PFSK-1 (cell line): ENCODE data around the gene TCF23.

Source experiments
- FOXP2 ChIP-seq: optimal IDR thresholded peaks from 2 replicates; pipeline ENCODE3; 2011; ENCODE audit warnings: borderline replicate concordance, control low read depth, inconsistent platforms; ENCODE audit not compliant: insufficient read depth; ENCODE audit errors: extremely low read length, extremely low read depth
- POLR2AphosphoS5 ChIP-seq: IDR thresholded peaks from 2 replicates; pipeline ENCODE4 v1.6.1; 2012; ENCODE audit warnings: low read depth, mild to moderate bottlenecking, control low read depth, low read length, moderate library complexity
- SIN3A ChIP-seq: IDR thresholded peaks from 2 replicates; pipeline ENCODE4 v1.6.1; 2012; ENCODE audit warnings: mild to moderate bottlenecking, low read length, moderate library complexity, borderline replicate concordance; ENCODE audit not compliant: insufficient read depth
- TAF1 ChIP-seq: IDR thresholded peaks from 2 replicates; pipeline ENCODE4 v1.6.1; 2012; ENCODE audit warnings: low read length, control low read depth, borderline replicate concordance; ENCODE audit not compliant: insufficient read depth
- TF ChIP-seq, protein P1 (sequence below), 2 experiments: IDR thresholded peaks; 2 replicates each; pipeline versions ENCODE4 v1.6.1 to v1.8.0; 2011 to 2012; ENCODE audit warnings: low read depth in 2 of 2, low read length in 2 of 2, control low read depth in 1 of 2, inconsistent platforms in 1 of 2, mild to moderate bottlenecking in 1 of 2, moderate library complexity in 1 of 2; ENCODE audit not compliant: insufficient read depth in 1 of 2

The TCF23 gene

DNA sequence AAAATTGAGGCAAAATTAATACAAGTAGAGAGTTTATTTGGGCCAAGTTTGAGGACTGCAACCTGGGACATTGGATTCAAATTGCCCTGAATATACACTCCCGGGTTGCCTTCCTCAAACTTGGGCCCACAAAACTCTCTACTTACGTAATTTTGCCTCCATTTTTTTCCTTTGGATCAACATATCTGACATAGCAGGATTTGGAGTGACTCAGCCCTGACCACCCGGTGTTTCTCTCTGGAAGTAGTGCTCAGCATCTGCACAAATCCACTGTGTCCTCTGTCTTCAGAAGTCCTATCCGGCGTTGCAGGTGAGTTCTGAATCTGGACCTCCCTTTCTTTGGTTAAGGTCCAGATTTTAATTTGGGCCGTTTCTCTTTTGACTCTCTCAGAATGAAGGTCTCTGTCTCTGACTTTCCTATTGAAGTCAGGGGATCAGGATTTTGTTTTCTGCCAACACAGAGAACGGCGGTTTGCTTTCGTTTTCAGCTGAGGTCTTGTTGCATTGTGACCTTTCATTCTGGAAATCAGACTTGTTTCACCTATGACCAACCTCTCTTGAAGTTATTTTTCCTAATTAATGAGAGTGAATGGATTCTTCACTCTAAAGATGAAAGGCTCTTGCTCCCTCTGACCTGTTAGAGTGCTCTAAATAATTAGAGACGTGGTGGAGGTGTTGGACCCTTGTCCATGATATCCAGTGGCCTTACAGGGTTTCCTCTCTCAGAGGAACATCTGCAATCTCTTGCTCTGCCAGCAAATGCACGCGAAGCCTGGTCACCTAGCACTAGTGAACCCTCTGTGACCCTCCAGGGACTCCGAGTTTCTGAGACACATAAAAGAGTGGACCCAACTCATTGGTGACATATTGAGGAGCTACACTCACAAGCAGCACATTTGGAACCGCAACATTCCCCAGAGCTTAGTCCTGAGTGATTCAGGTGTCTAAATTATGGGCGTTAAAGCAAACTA, 13.6 kb downstream of the TCF23 start:
- no peak for TF ChIP-seq POLR2AphosphoS5
- no peak for TF ChIP-seq FOXP2
- TF ChIP-seq, protein P1, sequence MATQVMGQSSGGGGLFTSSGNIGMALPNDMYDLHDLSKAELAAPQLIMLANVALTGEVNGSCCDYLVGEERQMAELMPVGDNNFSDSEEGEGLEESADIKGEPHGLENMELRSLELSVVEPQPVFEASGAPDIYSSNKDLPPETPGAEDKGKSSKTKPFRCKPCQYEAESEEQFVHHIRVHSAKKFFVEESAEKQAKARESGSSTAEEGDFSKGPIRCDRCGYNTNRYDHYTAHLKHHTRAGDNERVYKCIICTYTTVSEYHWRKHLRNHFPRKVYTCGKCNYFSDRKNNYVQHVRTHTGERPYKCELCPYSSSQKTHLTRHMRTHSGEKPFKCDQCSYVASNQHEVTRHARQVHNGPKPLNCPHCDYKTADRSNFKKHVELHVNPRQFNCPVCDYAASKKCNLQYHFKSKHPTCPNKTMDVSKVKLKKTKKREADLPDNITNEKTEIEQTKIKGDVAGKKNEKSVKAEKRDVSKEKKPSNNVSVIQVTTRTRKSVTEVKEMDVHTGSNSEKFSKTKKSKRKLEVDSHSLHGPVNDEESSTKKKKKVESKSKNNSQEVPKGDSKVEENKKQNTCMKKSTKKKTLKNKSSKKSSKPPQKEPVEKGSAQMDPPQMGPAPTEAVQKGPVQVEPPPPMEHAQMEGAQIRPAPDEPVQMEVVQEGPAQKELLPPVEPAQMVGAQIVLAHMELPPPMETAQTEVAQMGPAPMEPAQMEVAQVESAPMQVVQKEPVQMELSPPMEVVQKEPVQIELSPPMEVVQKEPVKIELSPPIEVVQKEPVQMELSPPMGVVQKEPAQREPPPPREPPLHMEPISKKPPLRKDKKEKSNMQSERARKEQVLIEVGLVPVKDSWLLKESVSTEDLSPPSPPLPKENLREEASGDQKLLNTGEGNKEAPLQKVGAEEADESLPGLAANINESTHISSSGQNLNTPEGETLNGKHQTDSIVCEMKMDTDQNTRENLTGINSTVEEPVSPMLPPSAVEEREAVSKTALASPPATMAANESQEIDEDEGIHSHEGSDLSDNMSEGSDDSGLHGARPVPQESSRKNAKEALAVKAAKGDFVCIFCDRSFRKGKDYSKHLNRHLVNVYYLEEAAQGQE (IDR thresholded peaks at IDR 0.05; ENCODE audit: insufficient read depth in 1 of 2, low read depth in 2 of 2, low read length in 2 of 2), result no peak
- no peak for TF ChIP-seq TAF1
- TF ChIP-seq SIN3A, result no peak

- TF ChIP-seq, protein P1 (IDR thresholded peaks at IDR 0.05; ENCODE audit: insufficient read depth in 1 of 2, low read depth in 2 of 2, low read length in 2 of 2), result no peak
- TF ChIP-seq POLR2AphosphoS5, result no peak
- no peak for TF ChIP-seq TAF1
- TF ChIP-seq FOXP2, result no peak
- no peak for TF ChIP-seq SIN3A
These were observed 16.4 kb downstream of the TCF23 start for GRCh38 chr2:27164960-27165763.

DNA sequence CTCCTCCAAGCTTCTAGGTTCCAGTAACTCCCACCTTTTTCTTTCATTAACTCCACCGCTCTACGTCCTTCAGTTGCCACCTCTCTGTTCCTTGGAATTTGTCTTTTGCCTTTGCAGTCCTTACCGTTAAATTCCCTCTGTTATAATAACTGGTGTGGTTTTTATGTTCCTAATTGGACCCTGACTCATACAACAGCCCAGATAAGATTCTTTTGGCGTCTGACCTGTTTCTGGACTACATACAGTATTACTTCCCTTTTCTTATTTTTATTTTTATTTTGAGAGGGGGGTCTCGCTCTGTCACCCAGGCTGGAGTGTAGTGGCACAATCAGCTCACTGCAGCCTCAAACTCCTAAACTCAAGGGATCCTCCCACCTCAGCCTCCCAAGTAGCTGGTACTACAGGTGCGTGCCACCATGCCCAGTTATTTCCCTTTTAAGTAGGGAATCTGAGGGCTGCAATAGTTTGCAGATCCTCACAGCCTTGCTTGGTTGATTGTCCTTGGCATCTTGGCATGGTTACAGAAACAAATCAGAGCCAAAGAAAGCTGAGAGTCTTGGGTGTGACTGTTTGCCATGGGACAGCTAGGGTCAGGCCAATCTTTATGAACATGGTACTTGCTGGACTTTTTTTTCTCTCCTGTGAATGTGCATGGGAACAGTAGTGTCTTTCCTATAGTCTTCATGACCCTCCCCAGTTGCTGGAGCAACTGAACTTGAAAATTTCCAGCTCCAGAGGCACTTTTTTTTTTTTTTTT, 22.0 kb downstream of the TCF23 start:
- no peak for TF ChIP-seq SIN3A
- TF ChIP-seq, protein P1 (IDR thresholded peaks at IDR 0.05; ENCODE audit: insufficient read depth in 1 of 2, low read depth in 2 of 2, low read length in 2 of 2), result no peak
- TF ChIP-seq FOXP2, result no peak
- no peak for TF ChIP-seq POLR2AphosphoS5
- no peak for TF ChIP-seq TAF1

DNA sequence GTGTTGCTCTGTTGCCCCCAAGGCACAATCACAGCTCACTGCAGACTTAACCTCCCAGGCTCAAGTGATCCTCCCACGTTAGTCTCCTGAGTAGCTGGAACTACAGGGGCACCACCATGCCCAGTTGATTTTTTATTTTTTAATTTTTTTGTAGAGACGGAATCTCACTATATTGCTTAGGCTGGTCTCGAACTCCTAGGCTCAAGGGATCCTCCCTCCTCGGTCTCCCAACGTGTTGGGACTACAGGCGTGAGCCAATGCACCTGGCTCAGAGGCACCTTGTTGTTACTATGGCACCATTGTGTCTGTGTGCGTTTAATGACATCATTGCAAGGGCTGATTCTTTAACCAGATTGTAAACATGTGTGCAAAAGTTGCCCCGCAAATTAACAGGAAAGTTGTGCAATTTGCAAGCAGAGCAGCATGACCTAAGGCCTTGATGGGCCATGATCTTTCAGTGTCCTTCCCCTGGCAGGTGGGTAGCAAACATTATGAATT, 22.6 kb downstream of the TCF23 start:
- TF ChIP-seq SIN3A (no peak), POLR2AphosphoS5 (no peak), FOXP2 (no peak), TAF1 (no peak)
- TF ChIP-seq, protein P1 (IDR thresholded peaks at IDR 0.05; ENCODE audit: insufficient read depth in 1 of 2, low read depth in 2 of 2, low read length in 2 of 2), result no peak
